H1 (cell line): ENCODE results near the gene SCN1B. TPM values are rescaled to one million over a fixed set of nuclear protein-coding genes. Genes with fewer than 3 reads are reported as not detected.

Experiments
- BRCA1 ChIP-seq: IDR thresholded peaks from 2 replicates; pipeline ENCODE4 v1.6.1; 2012; ENCODE audit warnings: low read depth, low read length, improper control_type of control experiment
- CBX8 ChIP-seq: fragments of 300-800, 300-1000 bp; sonication (generic); IDR thresholded peaks from 2 replicates; pipeline ENCODE4 v1.7.1; 2016; ENCODE audit warnings: low read depth, low read length, borderline replicate concordance
- HDAC2 ChIP-seq, 2 experiments: fragments of 300-600 bp in 1 of 2; sonication (generic) in 1 of 2; IDR thresholded peaks; 2 replicates each; pipeline ENCODE4 v1.6.1; 2011 to 2012; ENCODE audit warnings: low read depth in 2 of 2, low read length in 2 of 2, mild to moderate bottlenecking in 2 of 2, moderate library complexity in 2 of 2, borderline replicate concordance in 1 of 2, inconsistent platforms in 1 of 2
- MAX ChIP-seq: IDR thresholded peaks from 2 replicates; pipeline ENCODE4 v1.6.1; 2012; ENCODE audit warnings: inconsistent platforms
- NRF1 ChIP-seq: IDR thresholded peaks from 2 replicates; pipeline ENCODE4 v1.6.1; 2011; ENCODE audit warnings: mild to moderate bottlenecking, low read depth, low read length, improper control_type of control experiment
- POLR2A ChIP-seq, 2 experiments: IDR thresholded peaks; 1 replicate in 1 of 2; 2 replicates in 1 of 2; pipeline ENCODE4 v1.6.1; 2011; ENCODE audit warnings: low read depth in 2 of 2, low read length in 2 of 2, mild to moderate bottlenecking in 2 of 2; ENCODE audit errors: control extremely low read depth in 1 of 2
- POU5F1 ChIP-seq: IDR thresholded peaks from 2 replicates; pipeline ENCODE4 v1.6.1; 2011; ENCODE audit warnings: low read depth, mild to moderate bottlenecking, low read length, moderate library complexity
- SAP30 ChIP-seq: fragments of 300-600 bp; sonication (generic); IDR thresholded peaks from 2 replicates; pipeline ENCODE4 v1.7.1; 2012; ENCODE audit warnings: low read length, moderate library complexity, mild to moderate bottlenecking, inconsistent platforms; ENCODE audit not compliant: insufficient read depth, insufficient replicate concordance
- SIN3A ChIP-seq, 2 experiments: IDR thresholded peaks in 1 of 2; conservative IDR thresholded peaks in 1 of 2; 2 replicates each; pipeline ENCODE4 v1.6.1; 2011 to 2012; ENCODE audit warnings: low read length in 2 of 2, improper control_type of control experiment in 1 of 2, low read depth in 1 of 2, mild to moderate bottlenecking in 1 of 2
- TBP ChIP-seq: IDR thresholded peaks from 2 replicates; pipeline ENCODE4 v1.6.1; 2011; ENCODE audit warnings: low read depth, low read length, improper control_type of control experiment
- TCF12 ChIP-seq: IDR thresholded peaks from 2 replicates; pipeline ENCODE4 v1.6.1; 2011; ENCODE audit warnings: low read depth, mild to moderate bottlenecking, low read length
- USF2 ChIP-seq: IDR thresholded peaks from 2 replicates; pipeline ENCODE4 v1.6.1; 2011; ENCODE audit warnings: low read length, improper control_type of control experiment
- polyA plus RNA-seq, 7 experiments: library from polyadenylated mRNA; depleted of rRNA in 3 of 7; stranded (reverse) in 5 of 7; unstranded in 2 of 7; fragments of >200 nt in 5 of 7; fragments of 200-250 nt in 2 of 7; gene quantifications; 1 replicate in 5 of 7; 2 replicates in 1 of 7; 4 replicates in 1 of 7; pipeline versions ENCODE4 v1.2.1 to v1.2.3, GENCODE V29; 2011 to 2013; ENCODE audit warnings: missing spikeins in 2 of 7, mixed read lengths in 2 of 7
- total RNA-seq: library from RNA; stranded (reverse); fragmentation: NEBNext Ultra II Directional; extraction: Animal tissue kit (Norgen Biotek cat#: 25700); gene quantifications from 2 replicates; pipeline ENCODE4 v1.2.1, GENCODE V29; 2021
- TF ChIP-seq, protein P1 (sequence below): IDR thresholded peaks from 2 replicates; pipeline ENCODE4 v1.6.1; 2011; ENCODE audit warnings: low read depth, mild to moderate bottlenecking, low read length; ENCODE audit not compliant: insufficient read depth

The SCN1B gene
- total and polyA plus RNA-seq, 2 of the 8 experiments (the other 6 are each of a cell fraction or from before 2014, with no cell fraction given), result 3.1 to 3.5 TPM

DNA sequence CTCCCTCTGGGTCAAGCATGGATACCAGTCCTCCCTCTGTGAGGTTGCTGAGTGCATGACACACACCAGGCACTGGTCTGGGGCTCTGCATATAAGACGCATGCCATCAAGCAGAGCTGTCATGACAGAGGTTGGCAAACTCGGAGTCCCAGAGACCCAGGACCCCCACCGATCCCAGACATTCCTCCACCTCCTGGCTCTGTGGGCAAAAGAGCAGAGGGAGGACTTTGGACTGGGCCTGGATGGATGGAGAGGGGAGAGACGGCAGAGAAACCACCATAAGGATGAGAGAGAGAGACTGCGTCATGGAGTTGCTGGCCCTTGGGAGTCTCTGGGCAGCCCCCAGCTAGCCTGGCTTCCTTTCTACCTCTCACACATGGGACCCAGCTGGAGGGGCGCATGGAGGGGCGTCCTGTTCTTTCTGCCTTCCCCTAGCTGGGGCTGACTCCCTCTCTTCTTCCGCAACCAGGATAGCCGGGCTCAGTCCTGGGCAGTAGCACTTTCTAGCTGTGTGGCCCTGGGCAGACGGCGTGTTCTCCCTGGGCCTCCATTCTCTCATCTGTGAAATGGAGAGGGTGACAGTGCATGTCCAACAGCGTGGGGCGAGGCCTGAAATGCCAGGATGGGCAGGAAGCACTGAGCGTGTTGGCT is 12.8 kb downstream of the SCN1B start (continued):
- TF ChIP-seq NRF1 (no peak), BRCA1 (no peak), HDAC2 (IDR thresholded peaks at IDR 0.05; ENCODE audit: borderline replicate concordance in 1 of 2, low read depth in 2 of 2, low read length in 2 of 2) (no peak), SIN3A (conservative IDR thresholded peaks at IDR 0.05 in 1 of 2, IDR thresholded peaks at IDR 0.05 in 1 of 2; ENCODE audit: low read depth in 1 of 2, low read length in 2 of 2) (no peak), CBX8 (no peak), POU5F1 (no peak), POLR2A (IDR thresholded peaks at IDR 0.05; ENCODE audit: control extremely low read depth in 1 of 2, low read depth in 2 of 2, low read length in 2 of 2) (no peak), TBP (no peak), TCF12 (no peak), USF2 (no peak), SAP30 (no peak), MAX (no peak)
- TF ChIP-seq, protein P1, sequence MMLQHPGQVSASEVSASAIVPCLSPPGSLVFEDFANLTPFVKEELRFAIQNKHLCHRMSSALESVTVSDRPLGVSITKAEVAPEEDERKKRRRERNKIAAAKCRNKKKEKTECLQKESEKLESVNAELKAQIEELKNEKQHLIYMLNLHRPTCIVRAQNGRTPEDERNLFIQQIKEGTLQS, result no peak
